ENCODE data around the gene PTN. TPM values are rescaled to one million over a fixed set of nuclear protein-coding genes. Genes with fewer than 3 reads are reported as not detected.

PTN gene, protein sequence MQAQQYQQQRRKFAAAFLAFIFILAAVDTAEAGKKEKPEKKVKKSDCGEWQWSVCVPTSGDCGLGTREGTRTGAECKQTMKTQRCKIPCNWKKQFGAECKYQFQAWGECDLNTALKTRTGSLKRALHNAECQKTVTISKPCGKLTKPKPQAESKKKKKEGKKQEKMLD
- 1.2 and 1.6 TPM in 2 replicates for total RNA-seq (2013; cell fraction: nucleolus; rRNA removed)
- total RNA-seq (2014; rRNA removed), result not detected in 2 replicates
- total RNA-seq (2014; rRNA removed; fragmentation: Illumina TruSeq; extraction: Trizol), result not detected in 2 replicates
- 0.16 TPM in 1 of 2 replicates, not detected in the other for total RNA-seq (2021)
- not detected for polyA plus RNA-seq (2011; ENCODE audit: low read depth)
- 1.2 and 1.4 TPM in 2 replicates for polyA plus RNA-seq (2011; rRNA removed)
- polyA plus RNA-seq (2011; cell fraction: cytosol; rRNA removed), result 0.33 and 0.72 TPM in 2 replicates
- polyA plus RNA-seq (2011; cell fraction: nucleus; rRNA removed), result 10.6 and 12.5 TPM in 2 replicates
- polyA plus RNA-seq (2012), result not detected in 2 replicates
- polyA plus RNA-seq (2014; fragmentation: Illumina TruSeq; extraction: Trizol), result 0.09 TPM in 1 of 2 replicates, not detected in the other
- under 1 TPM in 1 of 2 experiments, not detected in 1; 0.13 TPM for polyA plus RNA-seq (2014; fragmentation: Nextera tagmentation; extraction: Ambion mirVana)
- polyA plus RNA-seq (2014; rRNA removed), result 0.14 TPM in 1 of 2 replicates, not detected in the other
- polyA plus RNA-seq (2016; fragmentation: Nextera tagmentation; extraction: Ambion mirVana), result not detected
- 0.29 and 0.57 TPM in 2 replicates for polyA minus RNA-seq (2011; rRNA and poly(A)+ RNA removed)
- not detected in 2 replicates for polyA minus RNA-seq (2011; cell fraction: cytosol; rRNA and poly(A)+ RNA removed)
- 1.5 and 1.7 TPM in 2 replicates for polyA minus RNA-seq (2011; cell fraction: nucleus; rRNA and poly(A)+ RNA removed)
- percentile 35 among the genes with signal in this experiment for Bru-seq, nascent RNA
- percentile 33 among the genes with signal in this experiment for BruChase-seq, experiment 1, labeled RNA remaining after a 6-hour chase
- percentile 42 among the genes with signal in this experiment for BruChase-seq, experiment 2, labeled RNA remaining after a 2-hour chase
- long read RNA-seq, experiment 1, result 0 reads
- long read RNA-seq, experiment 2, partial matches to known transcripts, result 0 of 1 reads
- long read RNA-seq, experiment 2, other reads (novel, unspliced or antisense), result 1 of 1 reads

GRCh38 chr7:137343281-137343841 is at the start of gene PTN:
TSS of gene PTN (minus strand) at chr7:137343733. CDS start at chr7:137254973, 88,760 bp downstream.
- Histone ChIP-seq H3K9ac (ENCODE audit: control insufficient read depth, insufficient read depth, low read length) (no peak within 1 kb of the TSS), H3K4me2 (ENCODE audit: control insufficient read depth, insufficient read depth) (no peak within 1 kb of the TSS), H2AFZ (ENCODE audit: control insufficient read depth, low read depth, low read length) (no peak within 1 kb of the TSS), H3K4me3 (no peak within 1 kb of the TSS), H3K27me3 (replicated peaks in 1 of 2; ENCODE audit: control insufficient read depth in 2 of 2, insufficient read depth in 2 of 2, low read length in 1 of 2) (no peaks in the 10 kb centered on the region), H3K36me3 (ENCODE audit: control insufficient read depth in 2 of 2, insufficient read depth in 2 of 2, low read length in 1 of 2) (no peaks in the 10 kb centered on the region), H3K79me2 (ENCODE audit: control insufficient read depth, insufficient read depth, low read length) (no peaks in the 10 kb centered on the region), H3K27ac (ENCODE audit: control insufficient read depth, insufficient read depth) (no peak within 1 kb of the TSS), H3K9me3 (replicated peaks; ENCODE audit: control insufficient read depth, insufficient read depth, low read length) (no peaks in the 10 kb centered on the region), H3K4me1 (ENCODE audit: control insufficient read depth, insufficient read depth, low read length) (no peaks in the 10 kb centered on the region), H4K20me1 (ENCODE audit: control insufficient read depth, insufficient read depth) (no peaks in the 10 kb centered on the region)
- ChIA-PET POLR2A (no interaction called here), SMC1A (ENCODE audit: uncharacterized antibody, unreplicated experiment) (interaction anchor here (1.2 kb wide), 2 partner anchors 8 to 20 kb away, joined by 3 read pairs; no protein-coding TSS in a partner anchor), RAD21 (ENCODE audit: unreplicated experiment) (interaction anchor here (1.4 kb wide), 1 partner anchor 45 kb away, joined by 3 read pairs; no protein-coding TSS in a partner anchor), CTCF (interaction anchor here (1.2 kb wide), 1 partner anchor 112 kb away, joined by 3 read pairs; no protein-coding TSS in a partner anchor)
- DNase-seq (ENCODE audit: low read depth, low spot score), result no peak
- TF ChIP-seq, protein P1, sequence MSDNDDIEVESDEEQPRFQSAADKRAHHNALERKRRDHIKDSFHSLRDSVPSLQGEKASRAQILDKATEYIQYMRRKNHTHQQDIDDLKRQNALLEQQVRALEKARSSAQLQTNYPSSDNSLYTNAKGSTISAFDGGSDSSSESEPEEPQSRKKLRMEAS (IDR thresholded peaks at IDR 0.05; ENCODE audit: low read depth, low read length), result no peak
- no peak for TF ChIP-seq ZBTB4 (CRISPR knock-in tag; IDR thresholded peaks at IDR 0.05)
- TF ChIP-seq ASH2L (IDR thresholded peaks at IDR 0.05; ENCODE audit: borderline replicate concordance, low read depth), result no peak
- no peak for TF ChIP-seq NFYA (IDR thresholded peaks at IDR 0.05; ENCODE audit: borderline replicate concordance, low read depth, low read length)
- no peak for TF ChIP-seq ZNF207 (IDR thresholded peaks at IDR 0.05; ENCODE audit: borderline replicate concordance)
- TF ChIP-seq MEF2B (IDR thresholded peaks at IDR 0.05; ENCODE audit: partially characterized antibody, poor library complexity, severe bottlenecking), result no peak
- TF ChIP-seq EZH2 (IDR thresholded peaks at IDR 0.05; ENCODE audit: borderline replicate concordance, control insufficient read depth, low read depth, low read length), result no peak
- TF ChIP-seq NFIC (IDR thresholded peaks at IDR 0.05; ENCODE audit: low read depth, low read length), result no peak
- TF ChIP-seq TBL1XR1 (IDR thresholded peaks at IDR 0.05; ENCODE audit: low read depth, low read length), result no peak
- TF ChIP-seq, protein P2, sequence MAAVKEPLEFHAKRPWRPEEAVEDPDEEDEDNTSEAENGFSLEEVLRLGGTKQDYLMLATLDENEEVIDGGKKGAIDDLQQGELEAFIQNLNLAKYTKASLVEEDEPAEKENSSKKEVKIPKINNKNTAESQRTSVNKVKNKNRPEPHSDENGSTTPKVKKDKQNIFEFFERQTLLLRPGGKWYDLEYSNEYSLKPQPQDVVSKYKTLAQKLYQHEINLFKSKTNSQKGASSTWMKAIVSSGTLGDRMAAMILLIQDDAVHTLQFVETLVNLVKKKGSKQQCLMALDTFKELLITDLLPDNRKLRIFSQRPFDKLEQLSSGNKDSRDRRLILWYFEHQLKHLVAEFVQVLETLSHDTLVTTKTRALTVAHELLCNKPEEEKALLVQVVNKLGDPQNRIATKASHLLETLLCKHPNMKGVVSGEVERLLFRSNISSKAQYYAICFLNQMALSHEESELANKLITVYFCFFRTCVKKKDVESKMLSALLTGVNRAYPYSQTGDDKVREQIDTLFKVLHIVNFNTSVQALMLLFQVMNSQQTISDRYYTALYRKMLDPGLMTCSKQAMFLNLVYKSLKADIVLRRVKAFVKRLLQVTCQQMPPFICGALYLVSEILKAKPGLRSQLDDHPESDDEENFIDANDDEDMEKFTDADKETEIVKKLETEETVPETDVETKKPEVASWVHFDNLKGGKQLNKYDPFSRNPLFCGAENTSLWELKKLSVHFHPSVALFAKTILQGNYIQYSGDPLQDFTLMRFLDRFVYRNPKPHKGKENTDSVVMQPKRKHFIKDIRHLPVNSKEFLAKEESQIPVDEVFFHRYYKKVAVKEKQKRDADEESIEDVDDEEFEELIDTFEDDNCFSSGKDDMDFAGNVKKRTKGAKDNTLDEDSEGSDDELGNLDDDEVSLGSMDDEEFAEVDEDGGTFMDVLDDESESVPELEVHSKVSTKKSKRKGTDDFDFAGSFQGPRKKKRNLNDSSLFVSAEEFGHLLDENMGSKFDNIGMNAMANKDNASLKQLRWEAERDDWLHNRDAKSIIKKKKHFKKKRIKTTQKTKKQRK (IDR thresholded peaks at IDR 0.05; ENCODE audit: low read depth, low read length), result no peak
- TF ChIP-seq SMAD5 (IDR thresholded peaks at IDR 0.05; ENCODE audit: low read depth), result no peak
- in situ Hi-C loops (cut with MboI) (no loop called here), intact Hi-C loops (cut with micrococcal nuclease; ENCODE audit: unreplicated experiment) (no loop called here)
- no TSS peak for BruUV-seq (replicated peaks)
- 21% methylated on average over 23 of the region's 23 CpGs for WGBS (ENCODE audit: insufficient coverage, insufficient replicate concordance, low lambda C conversion rate, missing lambda C conversion rate)
- FAIRE-seq, result no peak
- ATAC-seq, result peak; percentile 59
